Measurements from ENCODE around the gene RAD51B.

The RAD51B gene

GRCh38 chr14:68575426-68575825 is 755.8 kb downstream of the RAD51B start:
- DNase-seq (ENCODE audit: low spot score): no peak
- TF ChIP-seq CTCF (IDR thresholded peaks at IDR 0.05; ENCODE audit: extremely low read depth, missing control alignments): no peak

- TF ChIP-seq CTCF (IDR thresholded peaks at IDR 0.05; ENCODE audit: extremely low read depth, missing control alignments): no peak
- DNase-seq (ENCODE audit: low spot score): no peak
Observed at GRCh38 chr14:68576031-68576430, 756.5 kb downstream of the RAD51B start.

GRCh38 chr14:68576496-68577244 is 757.1 kb downstream of the RAD51B start:
- no peak for TF ChIP-seq CTCF (IDR thresholded peaks at IDR 0.05; ENCODE audit: extremely low read depth, missing control alignments)
- DNase-seq (ENCODE audit: low spot score): no peak

GRCh38 chr14:68577802-68578541 is 758.4 kb downstream of the RAD51B start:
- TF ChIP-seq CTCF (IDR thresholded peaks at IDR 0.05; ENCODE audit: extremely low read depth, missing control alignments): no peak
- DNase-seq (ENCODE audit: low spot score): no peak

- no peak for DNase-seq (ENCODE audit: low spot score)
- TF ChIP-seq CTCF (IDR thresholded peaks at IDR 0.05; ENCODE audit: extremely low read depth, missing control alignments): no peak
Observed at GRCh38 chr14:68578597-68578996, 759.0 kb downstream of the RAD51B start.

- TF ChIP-seq CTCF (IDR thresholded peaks at IDR 0.05; ENCODE audit: extremely low read depth, missing control alignments): no peak
- no peak for DNase-seq (ENCODE audit: low spot score)
Observed at GRCh38 chr14:68580096-68580645, 760.6 kb downstream of the RAD51B start.

GRCh38 chr14:68580671-68581070 is 761.1 kb downstream of the RAD51B start:
- DNase-seq (ENCODE audit: low spot score): no peak
- TF ChIP-seq CTCF (IDR thresholded peaks at IDR 0.05; ENCODE audit: extremely low read depth, missing control alignments): no peak

Measured in GM20000 (cell line).